HFF-Myc (cell line): ENCODE measurements around the gene EXOC6B.
"Not testable (repeated sequence)": the region's sequence is repeated elsewhere in the genome, so short reads cannot be mapped to it uniquely, and the experiment has no call there.

Experiments
- DNase-seq: peaks from one replicate; pipeline ENCODE4 v3.0.0-alpha.2; 2011; ENCODE audit warnings: low read depth; ENCODE audit errors: extremely low read depth
- H3K4me3 ChIP-seq: replicated peaks from 2 replicates; pipeline ENCODE4 v1.5.1; 2011; ENCODE audit warnings: low read depth, mild to moderate bottlenecking, control low read depth, low read length
- CTCF ChIP-seq: IDR thresholded peaks from 2 replicates; pipeline ENCODE4 v1.5.1; 2012; ENCODE audit warnings: mild to moderate bottlenecking, low read depth, low read length, control low read depth; ENCODE audit errors: missing control alignments

EXOC6B gene

GRCh38 chr2:72439892-72440291 is 385.9 kb downstream of the EXOC6B start:
- no peak overlapping the region for H3K4me3 ChIP-seq
- DNase-seq = no peak
- no peak for TF ChIP-seq CTCF

- no peak overlapping the region for H3K4me3 ChIP-seq
- TF ChIP-seq CTCF = no peak
- DNase-seq = no peak
Measured at GRCh38 chr2:72438364-72438763, 387.5 kb downstream of the EXOC6B start.

- no peak overlapping the region for H3K4me3 ChIP-seq
- DNase-seq = no peak
- no peak for TF ChIP-seq CTCF
Measured at GRCh38 chr2:72431737-72432136, 394.1 kb downstream of the EXOC6B start.

- H3K4me3 ChIP-seq = no peak overlapping the region
- no peak for DNase-seq
- no peak for TF ChIP-seq CTCF
Measured at GRCh38 chr2:72427022-72427861, 398.6 kb downstream of the EXOC6B start.

GRCh38 chr2:72425996-72426395 is 399.8 kb downstream of the EXOC6B start:
- no peak for TF ChIP-seq CTCF
- no peak for DNase-seq
- no peak overlapping the region for H3K4me3 ChIP-seq

DNA sequence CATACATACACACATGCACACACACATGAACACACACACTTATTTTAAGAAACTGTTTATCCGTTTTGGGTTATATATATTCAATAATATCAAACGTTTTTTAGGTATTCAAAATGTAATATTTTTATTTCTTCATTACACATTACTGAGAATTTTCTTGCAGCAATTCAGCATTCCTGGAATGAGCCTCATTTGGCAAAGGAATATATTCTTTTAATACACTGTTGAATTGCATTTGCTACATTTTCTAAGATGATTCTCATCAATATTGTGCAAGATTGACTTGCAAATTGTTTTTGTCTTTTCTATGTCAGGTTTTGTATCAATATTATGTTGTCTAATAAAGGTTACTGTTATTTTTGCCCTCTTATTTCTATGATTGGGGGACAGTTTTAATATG is 402.1 kb downstream of the EXOC6B start:
- no peak overlapping the region for H3K4me3 ChIP-seq
- DNase-seq = no peak
- no peak for TF ChIP-seq CTCF

DNA sequence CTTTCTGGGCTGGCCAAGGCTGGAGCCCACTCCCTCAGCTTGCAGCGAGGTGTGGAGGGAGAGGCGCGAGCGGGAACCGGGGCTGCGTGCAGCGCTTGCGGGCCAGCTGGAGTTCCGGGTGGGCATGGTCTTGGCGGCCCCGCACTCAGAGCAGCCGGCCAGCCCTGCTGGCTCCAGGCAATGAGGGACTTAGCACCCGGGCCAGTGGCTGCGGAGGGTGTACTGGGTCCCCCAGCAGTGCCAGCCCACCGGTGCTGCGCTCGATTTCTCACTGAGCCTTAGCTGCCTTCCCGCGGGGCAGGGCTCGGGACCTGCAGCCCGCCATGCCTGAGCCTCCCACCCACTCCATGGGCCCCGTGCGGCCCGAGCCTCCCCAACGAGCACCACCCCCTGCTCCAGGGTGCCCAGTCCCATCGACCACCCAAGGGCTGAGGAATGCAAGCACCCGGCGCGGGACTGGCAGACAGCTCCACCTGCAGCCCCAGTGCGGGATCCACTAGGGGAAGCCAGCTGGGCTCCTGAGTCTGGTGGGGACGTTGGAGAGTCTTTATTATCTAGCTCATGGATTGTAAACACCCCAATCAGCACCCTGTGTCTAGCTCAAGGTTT is 404.0 kb downstream of the EXOC6B start:
- DNase-seq, H3K4me3 ChIP-seq: not testable (repeated sequence)
